SH-SY5Y (cell line): Measurements from ENCODE around the gene PIN4.

Source experiments
- GATA2 ChIP-seq: IDR thresholded peaks from 2 replicates; pipeline ENCODE4 v1.6.1; 2011; ENCODE audit warnings: mild to moderate bottlenecking, low read depth, low read length
- GATA3 ChIP-seq: IDR thresholded peaks from 2 replicates; pipeline ENCODE4 v1.6.1; 2011; ENCODE audit warnings: low read depth, mild to moderate bottlenecking, low read length, moderate library complexity

The PIN4 gene

GRCh38 chrX:72169008-72169728, 12.4 kb upstream of the PIN4 start:
- TF ChIP-seq GATA2 = no peak
- TF ChIP-seq GATA3 = no peak

GRCh38 chrX:72176981-72177380, 4.6 kb upstream of the PIN4 start:
- TF ChIP-seq GATA2 = no peak
- no peak for TF ChIP-seq GATA3

- no peak for TF ChIP-seq GATA3
- no peak for TF ChIP-seq GATA2
Measured at GRCh38 chrX:72180539-72180938, 1.0 kb upstream of the PIN4 start.

- TF ChIP-seq GATA2 = no peak
- TF ChIP-seq GATA3 = no peak
Measured at GRCh38 chrX:72182924-72183323, 1.4 kb downstream of the PIN4 start.

- TF ChIP-seq GATA2 (no peak), GATA3 (no peak)
Measured at GRCh38 chrX:72201836-72202536, 20.4 kb downstream of the PIN4 start.

GRCh38 chrX:72202792-72203401, 21.3 kb downstream of the PIN4 start:
- TF ChIP-seq GATA3 = no peak
- TF ChIP-seq GATA2 = no peak

- no peak for TF ChIP-seq GATA2
- no peak for TF ChIP-seq GATA3
Measured at GRCh38 chrX:72203421-72203820, 21.9 kb downstream of the PIN4 start.

DNA sequence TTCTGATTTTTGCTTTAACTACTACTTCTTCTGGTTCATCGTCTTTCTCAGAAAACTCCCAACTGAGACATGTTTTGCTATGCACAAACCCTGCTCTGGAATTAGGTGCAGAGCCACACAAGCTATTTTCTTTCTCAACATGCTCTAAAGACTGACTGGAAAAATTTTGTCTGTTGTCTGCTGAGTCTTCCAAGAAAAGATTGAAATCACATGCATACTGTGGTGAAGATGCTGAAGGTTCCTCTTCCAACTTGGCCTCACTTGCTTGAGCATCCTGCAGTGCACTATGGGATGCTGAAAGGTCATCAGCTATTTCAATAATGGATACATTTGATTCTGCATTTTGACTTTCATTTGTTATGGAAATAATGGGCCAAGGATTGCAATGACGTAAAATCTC, 24.1 kb downstream of the PIN4 start:
- TF ChIP-seq GATA2 (no peak), GATA3 (no peak)

GRCh38 chrX:72207366-72207765, 25.8 kb downstream of the PIN4 start:
- no peak for TF ChIP-seq GATA3
- no peak for TF ChIP-seq GATA2

GRCh38 chrX:72208126-72208800, 26.7 kb downstream of the PIN4 start:
- no peak for TF ChIP-seq GATA2
- TF ChIP-seq GATA3 = no peak

DNA sequence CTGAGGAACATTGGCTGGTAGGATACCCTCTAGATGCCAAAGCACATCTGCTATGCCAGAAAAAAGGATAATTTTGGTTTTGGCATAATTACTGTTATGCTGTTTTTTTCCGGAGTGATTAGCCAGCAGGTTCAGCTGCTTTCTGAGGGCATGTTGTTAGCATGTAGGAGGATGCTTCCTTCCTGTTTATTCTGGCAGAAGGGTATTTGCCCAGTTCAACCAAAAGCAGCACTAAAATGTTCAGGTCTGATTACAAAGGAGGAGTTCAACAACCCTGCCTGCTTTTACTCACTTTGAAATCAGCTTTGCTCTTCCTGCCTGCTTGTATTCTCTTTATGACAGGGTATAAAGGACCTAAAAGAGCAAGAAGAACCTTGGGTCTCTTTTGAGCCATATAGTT, 35.4 kb downstream of the PIN4 start:
- no peak for TF ChIP-seq GATA2
- no peak for TF ChIP-seq GATA3

DNA sequence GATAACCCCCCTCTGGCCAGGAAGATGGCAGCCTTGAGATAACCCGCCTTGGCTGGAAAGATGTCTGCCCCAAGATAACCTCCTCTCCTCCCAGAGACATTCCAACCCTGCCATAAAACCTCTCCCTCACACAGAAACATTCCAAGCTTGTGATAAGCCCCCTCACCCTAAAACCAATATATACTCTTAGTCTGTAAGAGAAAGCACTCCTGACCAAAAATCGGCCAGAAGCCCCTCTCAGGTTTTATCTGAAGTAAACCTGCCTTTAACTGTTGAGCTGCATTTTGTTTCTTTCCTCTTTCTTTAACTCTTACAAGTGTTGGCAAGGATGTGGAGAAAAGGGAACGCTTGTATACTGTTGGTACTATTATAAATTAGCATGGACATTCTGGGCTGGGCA, 48.7 kb downstream of the PIN4 start:
- TF ChIP-seq GATA2 = no peak
- no peak for TF ChIP-seq GATA3

DNA sequence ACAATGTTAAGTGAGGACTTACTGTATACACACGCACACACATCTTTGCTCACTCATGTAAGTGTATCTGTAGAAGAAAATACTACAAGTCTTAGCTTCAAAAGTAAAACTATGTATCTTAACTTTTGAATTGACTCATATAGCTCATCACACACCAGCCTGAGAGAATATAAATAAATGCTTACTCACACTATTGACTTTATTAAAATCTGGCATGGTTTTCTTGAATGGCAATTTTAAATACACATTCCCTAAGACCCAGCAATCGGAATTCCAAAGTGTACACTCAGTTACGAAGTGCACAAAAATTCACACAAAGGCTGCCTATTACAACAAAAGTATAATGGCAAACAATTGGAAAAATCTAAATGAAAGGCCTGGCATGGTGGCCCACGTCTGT, 55.3 kb downstream of the PIN4 start:
- TF ChIP-seq GATA2 = no peak
- TF ChIP-seq GATA3 = no peak

DNA sequence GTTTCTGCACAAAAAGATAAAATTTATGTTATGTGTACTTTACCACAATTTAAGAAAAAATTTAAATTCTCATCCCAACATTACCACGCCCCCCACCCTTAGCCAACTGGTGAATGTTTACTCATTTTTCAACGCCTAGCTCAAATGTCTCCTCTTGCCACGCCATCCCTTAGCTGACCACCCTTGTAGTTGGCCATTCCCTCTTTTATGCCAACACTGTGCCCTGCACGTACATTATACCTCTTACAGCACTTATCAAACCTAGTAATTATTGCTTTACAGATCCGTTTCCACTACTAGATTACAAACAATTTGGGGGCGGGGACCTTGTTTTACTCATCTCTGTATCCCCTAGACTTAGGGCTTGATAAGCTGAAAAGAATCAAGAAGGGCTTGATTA, 56.6 kb downstream of the PIN4 start:
- TF ChIP-seq GATA3 (no peak), GATA2 (no peak)

- TF ChIP-seq GATA2 = no peak
- no peak for TF ChIP-seq GATA3
Measured at GRCh38 chrX:72238721-72239475, 57.3 kb downstream of the PIN4 start, which contains the start of gene ERCC6L. Gene ERCC6L, minus strand, starts transcription at chrX:72239027. Its CDS starts 116 bp downstream, at chrX:72238911.
